Tibial nerve (tissue), 4 donors: Measurements from ENCODE around the gene AUTS2. TPM values are rescaled to one million over a fixed set of nuclear protein-coding genes. Genes with fewer than 3 reads are reported as not detected.

Experiments
- DNase-seq, 2 donors: peaks; one replicate each; pipeline ENCODE4 v3.0.0-alpha.2; 2019; ENCODE audit warnings: low spot score in 2 of 2
- H3K27ac ChIP-seq, 4 donors: fragments of 200-600 bp; sonication (generic) in 3 of 4; one replicate each; pipeline ENCODE4 v1.5.1; 2017 to 2019; ENCODE audit warnings: mild to moderate bottlenecking in 1 of 4
- H3K27me3 ChIP-seq, 2 donors: fragments of 200-600 bp; sonication (generic) in 1 of 2; one replicate each; pipeline versions ENCODE4 v1.5.1 to v1.6.0; 2017 to 2019
- H3K36me3 ChIP-seq, 3 donors: fragments of 200-600 bp; sonication (generic); one replicate each; pipeline ENCODE4 v1.5.1; 2018 to 2019
- H3K4me1 ChIP-seq, 4 donors: fragments of 200-600 bp; sonication (generic) in 3 of 4; one replicate each; pipeline ENCODE4 v1.5.1; 2017 to 2019
- H3K4me3 ChIP-seq, 4 donors: fragments of 200-600 bp; sonication (generic) in 3 of 4; one replicate each; pipeline ENCODE4 v1.5.1; 2017 to 2019; ENCODE audit warnings: mild to moderate bottlenecking in 1 of 4, moderate library complexity in 1 of 4
- H3K9me3 ChIP-seq, 4 donors: fragments of 200-600 bp; sonication (generic) in 3 of 4; one replicate each; pipeline ENCODE4 v1.5.1; 2017 to 2019
- CTCF ChIP-seq, 5 experiments: fragments of 200-600 bp in 3 of 5; fragments of 450-650 bp in 2 of 5; sonication (generic) in 3 of 5; IDR thresholded peaks; one replicate each; pipeline ENCODE4 v1.5.1; 2016 to 2019; ENCODE audit warnings: antibody characterized with exemption in 5 of 5, mild to moderate bottlenecking in 3 of 5, moderate library complexity in 2 of 5
- EP300 ChIP-seq, 2 donors: sonication (generic); formaldehyde crosslinking; IDR thresholded peaks; one replicate each; pipeline ENCODE4 v1.6.1; 2017; ENCODE audit warnings: antibody characterized with exemption in 2 of 2, mild to moderate bottlenecking in 1 of 2
- POLR2A ChIP-seq, 2 donors: fragments of 450-650 bp; IDR thresholded peaks; one replicate each; pipeline ENCODE4 v1.6.1; 2017; ENCODE audit warnings: antibody characterized with exemption in 2 of 2, mild to moderate bottlenecking in 2 of 2, moderate library complexity in 2 of 2
- WGBS, 2 donors: methylation state at CpG; one replicate each; pipeline ENCODE4 v1.1.5; 2018; 5-methylcytosine and 5-hydroxymethylcytosine counted together
- total RNA-seq, 4 donors: library from RNA; depleted of rRNA; stranded (reverse); fragments of >200 nt; gene quantifications; one replicate each; pipeline ENCODE4 v1.1.0, GENCODE V29; 2016

Gene AUTS2
- total RNA-seq, 4 donors from 2014 or later = 56.6 to 87.9 (median 71.6) TPM

DNA sequence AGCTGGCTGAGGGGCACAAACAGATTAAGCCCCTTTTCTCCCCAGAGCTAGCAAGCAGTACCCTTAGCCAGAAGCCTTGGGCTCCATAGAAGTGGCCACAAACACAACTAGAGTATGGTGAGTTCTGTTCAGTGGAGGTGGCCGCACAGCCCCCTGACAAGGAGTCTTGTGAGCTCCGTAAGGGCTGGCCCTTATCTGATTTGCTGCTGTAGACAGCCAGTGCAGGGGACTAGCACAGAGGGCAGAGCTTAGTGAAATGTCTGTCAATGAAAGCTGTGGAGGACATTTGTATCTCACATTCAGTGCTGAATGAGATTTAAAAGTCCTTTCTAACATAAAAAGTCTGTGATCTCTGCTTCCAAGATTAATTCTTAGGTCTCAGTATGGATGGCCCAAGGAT, 137.3 kb downstream of the AUTS2 start:
- Histone ChIP-seq H3K4me1 (peaks cover 0 to 33% (median 17%) of the 10 kb centered on the region in 4 donors), H3K27me3 (no peaks in the 10 kb centered on the region), H3K9me3 (no peaks in the 10 kb centered on the region), H3K4me3 (no peak overlapping the region), H3K27ac (no peak overlapping the region), H3K36me3 (no peaks in the 10 kb centered on the region)
- no peak for DNase-seq
- TF ChIP-seq CTCF (IDR thresholded peaks at IDR 0.05) (no peak), EP300 (IDR thresholded peaks at IDR 0.05) (no peak)
- 96 to 100% methylated on average over 2 of the region's 2 CpGs for WGBS, 2 donors

DNA sequence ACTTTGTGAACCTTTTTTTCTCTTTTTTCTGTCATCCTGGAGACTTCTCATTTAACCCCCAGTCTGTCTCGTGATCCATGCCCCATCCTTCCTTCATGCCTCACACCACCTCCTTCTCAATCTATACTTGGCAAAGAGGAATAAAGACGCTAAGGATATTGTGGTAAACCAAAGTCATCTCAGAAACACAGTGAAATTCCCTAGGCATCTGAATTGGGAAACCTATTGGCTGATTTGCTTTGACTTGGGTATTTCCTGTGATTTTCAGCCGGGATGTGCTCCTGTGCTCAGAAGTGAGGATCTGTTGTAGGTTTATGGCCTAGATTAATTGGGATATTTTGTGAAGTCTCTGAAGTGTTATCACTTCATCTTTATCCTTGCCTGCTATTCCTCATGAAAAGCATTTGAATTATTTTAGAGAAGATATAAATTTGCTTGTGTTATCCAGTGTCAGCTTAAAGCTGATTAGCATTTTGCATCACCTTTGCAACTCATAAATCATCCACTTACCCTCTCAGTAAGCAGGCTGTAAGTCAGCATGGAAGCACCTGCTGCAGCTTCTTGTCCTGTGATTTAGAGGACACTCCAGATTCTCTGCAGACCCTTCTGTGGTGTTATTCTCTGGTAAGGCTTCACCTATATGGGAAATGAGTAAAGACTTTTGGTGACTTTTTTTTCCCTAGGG, 138.0 kb downstream of the AUTS2 start:
- Histone ChIP-seq H3K4me3 (no peak overlapping the region), H3K36me3 (no peaks in the 10 kb centered on the region), H3K9me3 (no peaks in the 10 kb centered on the region), H3K4me1 (peaks cover 0 to 33% (median 17%) of the 10 kb centered on the region in 4 donors), H3K27ac (no peak overlapping the region), H3K27me3 (no peaks in the 10 kb centered on the region)
- no peak for TF ChIP-seq POLR2A (IDR thresholded peaks at IDR 0.05)
- TF ChIP-seq CTCF (IDR thresholded peaks at IDR 0.05) = no peak
- TF ChIP-seq EP300 (IDR thresholded peaks at IDR 0.05) = no peak
- WGBS, 2 donors = 88 to 92% methylated on average over 3 of the region's 3 CpGs
- no peak for DNase-seq

DNA sequence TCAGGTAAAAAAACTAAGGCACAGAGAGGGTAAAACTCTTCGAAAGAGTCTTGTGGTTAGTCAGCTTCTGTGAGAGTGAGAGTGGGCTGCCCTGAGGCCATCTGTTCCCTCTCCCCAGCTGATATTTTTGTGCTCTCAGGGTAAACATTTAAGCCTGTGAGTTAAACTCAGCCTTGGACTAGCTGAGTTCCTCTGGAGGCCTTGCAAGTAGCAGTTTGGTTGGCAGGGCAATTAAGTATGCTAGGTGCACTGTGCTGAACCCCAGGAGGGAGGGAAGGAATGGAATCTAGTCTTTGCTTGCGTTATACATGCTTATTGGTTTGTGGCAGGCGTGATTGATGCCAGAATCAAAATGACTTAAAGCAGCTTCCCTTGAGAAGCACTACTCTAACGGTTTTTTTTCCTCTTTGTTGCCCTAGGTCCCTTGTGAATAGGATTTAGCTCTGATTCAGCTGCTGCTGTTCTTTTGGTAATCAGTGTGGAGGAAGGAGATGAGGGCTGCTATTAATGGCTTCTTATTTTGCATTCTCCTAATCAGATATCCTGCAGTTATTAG, 140.2 kb downstream of the AUTS2 start:
- Histone ChIP-seq H3K27ac (no peak overlapping the region), H3K27me3 (no peaks in the 10 kb centered on the region), H3K9me3 (no peaks in the 10 kb centered on the region), H3K4me1 (peaks cover 0 to 26% (median 17%) of the 10 kb centered on the region in 4 donors), H3K36me3 (no peaks in the 10 kb centered on the region), H3K4me3 (no peak overlapping the region)
- 41 to 56% methylated on average over 4 of the region's 4 CpGs for WGBS, 2 donors
- no peak for DNase-seq
- no peak for TF ChIP-seq POLR2A (IDR thresholded peaks at IDR 0.05)
- TF ChIP-seq CTCF (IDR thresholded peaks at IDR 0.05) = no peak
- TF ChIP-seq EP300 (IDR thresholded peaks at IDR 0.05) = no peak

DNA sequence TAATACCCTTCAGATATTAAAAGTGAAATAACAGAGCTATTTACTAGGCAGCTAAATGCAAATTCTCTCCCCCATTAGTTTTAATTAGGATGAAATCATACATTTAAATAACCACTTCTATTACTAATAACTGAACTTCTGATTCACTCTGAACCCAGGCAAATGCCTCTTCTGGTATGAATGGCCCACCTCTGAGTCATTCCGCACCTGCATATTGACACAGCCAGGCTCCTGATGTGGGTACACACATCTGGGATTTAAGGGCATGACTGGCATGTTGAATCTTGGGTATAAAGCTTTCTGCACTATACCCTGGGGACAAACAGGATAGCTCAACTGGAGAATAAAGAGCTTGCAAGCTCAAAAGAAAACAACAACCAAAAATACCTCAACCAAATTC, 140.9 kb downstream of the AUTS2 start:
- Histone ChIP-seq H3K36me3 (no peaks in the 10 kb centered on the region), H3K27ac (no peak overlapping the region), H3K4me3 (no peak overlapping the region), H3K4me1 (peaks cover 0 to 26% (median 17%) of the 10 kb centered on the region in 4 donors), H3K27me3 (no peaks in the 10 kb centered on the region), H3K9me3 (no peaks in the 10 kb centered on the region)
- 94 to 100% methylated on average over 1 of the region's 1 CpG for WGBS, 2 donors
- no peak for DNase-seq
- TF ChIP-seq CTCF (IDR thresholded peaks at IDR 0.05) (no peak), POLR2A (IDR thresholded peaks at IDR 0.05) (no peak), EP300 (IDR thresholded peaks at IDR 0.05) (no peak)

- Histone ChIP-seq H3K4me1 (peaks cover 0 to 26% (median 17%) of the 10 kb centered on the region in 4 donors), H3K27ac (no peak overlapping the region), H3K36me3 (no peaks in the 10 kb centered on the region), H3K27me3 (no peaks in the 10 kb centered on the region), H3K9me3 (no peaks in the 10 kb centered on the region), H3K4me3 (no peak overlapping the region)
- WGBS, 2 donors = 29 to 38% methylated on average over 4 of the region's 4 CpGs
- peak in 1 of 2 donors; percentile 32 for DNase-seq
- TF ChIP-seq CTCF (IDR thresholded peaks at IDR 0.05) = no peak
- TF ChIP-seq EP300 (IDR thresholded peaks at IDR 0.05) = no peak
- no peak for TF ChIP-seq POLR2A (IDR thresholded peaks at IDR 0.05)
Observed at GRCh38 chr7:69739931-69740431, 141.7 kb downstream of the AUTS2 start.
